GM13977 (cell line): ENCODE measurements around the gene CPD.
"Not testable (repeated sequence)": the region's sequence is repeated elsewhere in the genome, so short reads cannot be mapped to it uniquely, and the experiment has no call there.

Source experiments
- DNase-seq: peaks from one replicate; pipeline ENCODE4 v3.0.0; 2012; ENCODE audit warnings: low spot score
- in situ Hi-C: fragments of 300-500 bp; cut with MboI; formaldehyde crosslinking; loops from one replicate; pipeline ENCODE4 v1.12.0; 2022; ENCODE audit warnings: low sequenced_read_pairs, low pct_unique_long_range_greater_than_20kb, mixed read lengths, inconsistent platforms; ENCODE audit not compliant: unreplicated experiment
- TF ChIP-seq, protein P1 (sequence below): IDR thresholded peaks from 2 replicates; pipeline ENCODE4 v1.5.1; 2012; ENCODE audit warnings: mild to moderate bottlenecking, control low read depth; ENCODE audit not compliant: insufficient read depth; ENCODE audit errors: extremely low read depth, missing control alignments

CPD gene

GRCh38 chr17:30405161-30405560 is 26.4 kb downstream of the CPD start:
- TF ChIP-seq, protein P1, sequence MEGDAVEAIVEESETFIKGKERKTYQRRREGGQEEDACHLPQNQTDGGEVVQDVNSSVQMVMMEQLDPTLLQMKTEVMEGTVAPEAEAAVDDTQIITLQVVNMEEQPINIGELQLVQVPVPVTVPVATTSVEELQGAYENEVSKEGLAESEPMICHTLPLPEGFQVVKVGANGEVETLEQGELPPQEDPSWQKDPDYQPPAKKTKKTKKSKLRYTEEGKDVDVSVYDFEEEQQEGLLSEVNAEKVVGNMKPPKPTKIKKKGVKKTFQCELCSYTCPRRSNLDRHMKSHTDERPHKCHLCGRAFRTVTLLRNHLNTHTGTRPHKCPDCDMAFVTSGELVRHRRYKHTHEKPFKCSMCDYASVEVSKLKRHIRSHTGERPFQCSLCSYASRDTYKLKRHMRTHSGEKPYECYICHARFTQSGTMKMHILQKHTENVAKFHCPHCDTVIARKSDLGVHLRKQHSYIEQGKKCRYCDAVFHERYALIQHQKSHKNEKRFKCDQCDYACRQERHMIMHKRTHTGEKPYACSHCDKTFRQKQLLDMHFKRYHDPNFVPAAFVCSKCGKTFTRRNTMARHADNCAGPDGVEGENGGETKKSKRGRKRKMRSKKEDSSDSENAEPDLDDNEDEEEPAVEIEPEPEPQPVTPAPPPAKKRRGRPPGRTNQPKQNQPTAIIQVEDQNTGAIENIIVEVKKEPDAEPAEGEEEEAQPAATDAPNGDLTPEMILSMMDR: no peak
- DNase-seq: no peak
- in situ Hi-C loops: no loop called here

DNA sequence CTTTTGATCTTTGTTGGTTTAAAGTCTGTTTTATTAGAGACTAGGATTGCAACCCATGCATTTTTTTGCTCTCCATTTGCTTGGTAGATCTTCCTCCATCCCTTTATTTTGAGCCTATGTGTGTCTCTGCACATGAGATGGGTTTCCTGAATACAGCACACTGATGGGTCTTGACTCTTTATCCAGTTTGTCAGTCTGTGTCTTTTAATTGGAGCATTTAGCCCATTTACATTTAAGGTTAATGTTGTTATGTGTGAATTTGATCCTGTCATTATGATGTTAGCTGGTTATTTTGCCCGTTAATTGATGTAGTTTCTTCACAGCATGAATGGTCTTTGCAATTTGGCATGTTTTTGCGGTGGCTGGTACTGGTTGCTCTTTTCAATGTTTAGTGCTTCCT is 31.9 kb downstream of the CPD start:
- in situ Hi-C loops, DNase-seq: not testable (repeated sequence)

DNA sequence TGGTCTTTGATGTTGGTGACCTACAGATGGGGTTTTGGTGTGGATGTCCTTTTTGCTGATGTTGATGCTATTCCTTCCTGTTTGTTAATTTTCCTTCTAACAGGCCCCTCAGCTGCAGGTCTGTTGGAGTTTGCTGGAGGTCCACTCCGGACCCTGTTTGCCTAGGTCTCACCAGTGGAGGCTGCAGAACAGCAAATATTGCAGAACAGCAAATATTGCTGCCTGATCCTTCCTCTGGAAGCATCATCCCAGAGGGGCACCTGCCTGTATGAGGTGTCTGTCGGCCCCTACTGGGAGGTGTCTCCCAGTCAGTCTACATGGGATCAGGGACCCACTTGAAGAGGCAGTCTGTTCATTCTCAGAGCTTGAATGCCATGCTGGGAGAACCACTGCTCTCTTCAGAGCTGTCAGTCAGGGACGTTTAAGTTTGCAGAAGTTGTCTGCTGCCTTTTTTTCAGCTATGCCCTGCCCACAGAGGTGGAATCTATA is 33.3 kb downstream of the CPD start:
- in situ Hi-C loops, DNase-seq: not testable (repeated sequence)

DNA sequence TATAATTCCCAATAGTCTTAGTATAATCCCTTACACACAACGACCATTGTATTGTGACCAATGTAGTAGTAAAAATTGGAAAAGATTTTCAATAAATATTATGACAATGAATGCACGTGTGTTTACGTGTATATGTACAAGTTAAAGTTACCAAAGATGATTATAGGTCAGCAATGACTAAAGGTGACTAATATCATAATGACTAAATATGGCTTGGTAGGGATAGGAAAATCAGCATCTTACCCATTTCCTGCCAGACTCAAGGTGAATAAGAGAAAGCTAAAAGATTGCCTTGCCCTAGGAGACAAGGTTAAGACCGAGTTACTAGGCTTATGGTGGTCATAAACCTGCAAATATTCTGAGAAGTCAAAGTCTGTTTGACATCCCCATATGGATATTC is 34.4 kb downstream of the CPD start:
- TF ChIP-seq, protein P1: no peak
- no peak for DNase-seq
- in situ Hi-C loops: no loop called here

DNA sequence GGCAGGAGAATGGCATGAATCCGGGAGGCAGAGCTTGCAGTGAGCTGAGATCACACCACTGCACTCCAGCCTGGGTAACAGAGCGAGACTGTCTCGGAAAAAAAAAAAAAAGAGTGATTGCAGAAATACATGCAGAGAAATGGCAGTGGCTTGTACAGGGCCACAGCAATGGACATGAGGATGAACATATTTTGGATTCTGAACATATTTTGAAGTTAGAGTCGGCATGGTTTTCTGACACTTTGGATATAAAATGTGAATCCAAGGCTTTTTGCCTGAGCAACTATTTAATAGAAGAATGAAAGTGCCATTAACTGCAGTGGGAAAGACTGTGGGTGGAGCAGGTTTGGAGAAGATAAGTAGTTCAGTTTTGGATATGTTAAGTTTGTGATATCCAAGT is 35.8 kb downstream of the CPD start:
- TF ChIP-seq, protein P1: no peak
- no peak for DNase-seq
- in situ Hi-C loops: no loop called here

DNA sequence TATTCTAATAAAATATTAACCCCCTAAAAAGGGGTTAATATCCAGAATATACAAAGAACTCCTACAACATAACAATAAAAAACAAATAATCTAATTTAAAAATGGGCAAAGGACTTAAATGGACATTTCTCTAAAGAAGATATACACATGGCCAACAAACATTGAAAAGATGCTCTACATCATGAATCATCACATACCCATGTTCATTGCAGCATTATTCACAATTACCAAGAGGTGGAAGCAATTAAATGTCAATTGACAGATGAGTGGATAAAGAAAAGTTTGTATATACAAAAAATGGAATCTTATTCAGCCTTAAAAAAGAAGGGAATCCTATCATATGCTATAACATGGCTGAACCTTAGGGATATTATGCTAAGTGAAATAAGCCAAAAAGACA is 36.8 kb downstream of the CPD start:
- DNase-seq: no peak
- in situ Hi-C loops: no loop called here
- TF ChIP-seq, protein P1: no peak

- DNase-seq, in situ Hi-C loops: not testable (repeated sequence)
Measured at GRCh38 chr17:30418070-30418469, 39.3 kb downstream of the CPD start.

- in situ Hi-C loops: no loop called here
- TF ChIP-seq, protein P1: no peak
- DNase-seq: no peak
Measured at GRCh38 chr17:30421592-30421991, 42.9 kb downstream of the CPD start.
